GM19324 (cell line): Measurements from ENCODE around the gene CAMTA1.

ENCODE experiments used
- ATAC-seq: cut with Tn5 transposase; IDR thresholded peaks from one replicate; pipeline ENCODE4 v1.9.1; 2021; ENCODE audit warnings: mild to moderate bottlenecking, moderate library complexity; ENCODE audit not compliant: unreplicated experiment, low FRiP score

CAMTA1 gene

GRCh38 chr1:7232441-7233236 lies 447.4 kb downstream of the CAMTA1 start:
- ATAC-seq, result no peak

- ATAC-seq, result no peak
These were observed 447.9 kb downstream of the CAMTA1 start for GRCh38 chr1:7233237-7233540.

GRCh38 chr1:7233646-7234470 lies 448.6 kb downstream of the CAMTA1 start:
- ATAC-seq, result no peak

GRCh38 chr1:7234471-7234755 lies 449.2 kb downstream of the CAMTA1 start:
- ATAC-seq, result no peak

- ATAC-seq, result no peak
These were observed 450.7 kb downstream of the CAMTA1 start for GRCh38 chr1:7235871-7236517.

GRCh38 chr1:7236844-7237515 lies 451.7 kb downstream of the CAMTA1 start:
- ATAC-seq, result no peak

GRCh38 chr1:7247158-7247557 lies 461.9 kb downstream of the CAMTA1 start:
- ATAC-seq, result no peak

- no peak for ATAC-seq
These were observed 462.7 kb downstream of the CAMTA1 start for GRCh38 chr1:7247791-7248548.

- no peak for ATAC-seq
These were observed 463.4 kb downstream of the CAMTA1 start for GRCh38 chr1:7248549-7249199.

- ATAC-seq, result no peak
These were observed 464.3 kb downstream of the CAMTA1 start for GRCh38 chr1:7249516-7249915.

- no peak for ATAC-seq
These were observed 464.9 kb downstream of the CAMTA1 start for GRCh38 chr1:7250176-7250575.

GRCh38 chr1:7250597-7251453 lies 465.6 kb downstream of the CAMTA1 start:
- ATAC-seq, result no peak

GRCh38 chr1:7251454-7251800 lies 466.2 kb downstream of the CAMTA1 start:
- no peak for ATAC-seq

- ATAC-seq, result no peak
These were observed 467.3 kb downstream of the CAMTA1 start for GRCh38 chr1:7252411-7253117.

- ATAC-seq, result no peak
These were observed 467.8 kb downstream of the CAMTA1 start for GRCh38 chr1:7253118-7253480.

- no peak for ATAC-seq
These were observed 468.8 kb downstream of the CAMTA1 start for GRCh38 chr1:7253988-7254587.

- ATAC-seq, result no peak
These were observed 470.2 kb downstream of the CAMTA1 start for GRCh38 chr1:7255303-7256058.
